ENCODE data around the gene GAGE12D.
"Not testable (repeated sequence)": the region's sequence is repeated elsewhere in the genome, so short reads cannot be mapped to it uniquely, and the experiment has no call there.

DNA sequence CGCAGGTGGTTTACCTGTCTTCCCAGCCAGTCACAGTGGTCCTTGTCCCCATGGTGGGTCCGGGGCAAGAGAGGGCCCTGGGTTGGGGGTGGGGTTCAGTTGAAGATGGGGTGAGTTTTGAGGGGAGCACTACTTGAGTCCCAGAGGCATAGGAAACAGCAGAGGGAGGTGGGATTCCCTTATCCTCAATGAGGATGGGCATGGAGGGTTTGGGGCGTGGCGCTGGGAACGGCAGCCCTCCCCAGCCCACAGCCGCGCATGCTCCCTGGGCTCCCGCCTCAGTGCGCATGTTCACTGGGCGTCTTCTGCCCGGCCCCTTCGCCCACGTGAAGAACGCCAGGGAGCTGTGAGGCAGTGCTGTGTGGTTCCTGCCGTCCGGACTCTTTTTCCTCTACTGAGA, 9.7 kb upstream of the GAGE12D start, which contains the start of gene GAGE12C:
- TF ChIP-seq, protein P1, sequence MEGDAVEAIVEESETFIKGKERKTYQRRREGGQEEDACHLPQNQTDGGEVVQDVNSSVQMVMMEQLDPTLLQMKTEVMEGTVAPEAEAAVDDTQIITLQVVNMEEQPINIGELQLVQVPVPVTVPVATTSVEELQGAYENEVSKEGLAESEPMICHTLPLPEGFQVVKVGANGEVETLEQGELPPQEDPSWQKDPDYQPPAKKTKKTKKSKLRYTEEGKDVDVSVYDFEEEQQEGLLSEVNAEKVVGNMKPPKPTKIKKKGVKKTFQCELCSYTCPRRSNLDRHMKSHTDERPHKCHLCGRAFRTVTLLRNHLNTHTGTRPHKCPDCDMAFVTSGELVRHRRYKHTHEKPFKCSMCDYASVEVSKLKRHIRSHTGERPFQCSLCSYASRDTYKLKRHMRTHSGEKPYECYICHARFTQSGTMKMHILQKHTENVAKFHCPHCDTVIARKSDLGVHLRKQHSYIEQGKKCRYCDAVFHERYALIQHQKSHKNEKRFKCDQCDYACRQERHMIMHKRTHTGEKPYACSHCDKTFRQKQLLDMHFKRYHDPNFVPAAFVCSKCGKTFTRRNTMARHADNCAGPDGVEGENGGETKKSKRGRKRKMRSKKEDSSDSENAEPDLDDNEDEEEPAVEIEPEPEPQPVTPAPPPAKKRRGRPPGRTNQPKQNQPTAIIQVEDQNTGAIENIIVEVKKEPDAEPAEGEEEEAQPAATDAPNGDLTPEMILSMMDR (IDR thresholded peaks at IDR 0.05) = not testable (repeated sequence)
- TF ChIP-seq EP300 (IDR thresholded peaks at IDR 0.05) = not testable (repeated sequence)
